NAMALWA (cell line): ENCODE data around the gene OR13H1.
"Not testable (repeated sequence)": the region's sequence is repeated elsewhere in the genome, so short reads cannot be mapped to it uniquely, and the experiment has no call there.

ENCODE experiments used
- DNase-seq: peaks from one replicate; pipeline ENCODE4 v3.0.0-alpha.2; 2015; ENCODE audit warnings: low spot score

Gene OR13H1

DNA sequence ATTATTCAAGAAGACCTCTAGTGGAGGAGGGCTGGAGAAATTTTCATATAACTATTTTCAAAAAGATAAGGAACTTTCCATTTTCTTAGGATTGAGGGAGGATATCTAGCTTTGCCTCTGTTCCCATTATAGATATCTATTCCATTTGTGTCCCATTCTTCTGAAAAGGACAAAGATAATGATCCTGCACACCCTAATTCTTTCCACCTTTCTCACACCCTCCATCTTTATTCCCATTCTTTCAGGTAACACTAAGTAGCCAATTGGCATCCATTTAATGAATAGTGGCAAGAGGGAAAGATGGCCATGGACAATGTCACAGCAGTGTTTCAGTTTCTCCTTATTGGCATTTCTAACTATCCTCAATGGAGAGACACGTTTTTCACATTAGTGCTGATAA lies at the start of gene OR13H1:
Gene OR13H1, plus strand, starts transcription at position 301 of the 400 bp plus-strand sequence. Its CDS starts 0 bp downstream, at position 301.
- no peak for DNase-seq

- not testable (repeated sequence) for DNase-seq
Observed at GRCh38 chrX:131501556-131501955, 42.3 kb upstream of the OR13H1 start.

DNA sequence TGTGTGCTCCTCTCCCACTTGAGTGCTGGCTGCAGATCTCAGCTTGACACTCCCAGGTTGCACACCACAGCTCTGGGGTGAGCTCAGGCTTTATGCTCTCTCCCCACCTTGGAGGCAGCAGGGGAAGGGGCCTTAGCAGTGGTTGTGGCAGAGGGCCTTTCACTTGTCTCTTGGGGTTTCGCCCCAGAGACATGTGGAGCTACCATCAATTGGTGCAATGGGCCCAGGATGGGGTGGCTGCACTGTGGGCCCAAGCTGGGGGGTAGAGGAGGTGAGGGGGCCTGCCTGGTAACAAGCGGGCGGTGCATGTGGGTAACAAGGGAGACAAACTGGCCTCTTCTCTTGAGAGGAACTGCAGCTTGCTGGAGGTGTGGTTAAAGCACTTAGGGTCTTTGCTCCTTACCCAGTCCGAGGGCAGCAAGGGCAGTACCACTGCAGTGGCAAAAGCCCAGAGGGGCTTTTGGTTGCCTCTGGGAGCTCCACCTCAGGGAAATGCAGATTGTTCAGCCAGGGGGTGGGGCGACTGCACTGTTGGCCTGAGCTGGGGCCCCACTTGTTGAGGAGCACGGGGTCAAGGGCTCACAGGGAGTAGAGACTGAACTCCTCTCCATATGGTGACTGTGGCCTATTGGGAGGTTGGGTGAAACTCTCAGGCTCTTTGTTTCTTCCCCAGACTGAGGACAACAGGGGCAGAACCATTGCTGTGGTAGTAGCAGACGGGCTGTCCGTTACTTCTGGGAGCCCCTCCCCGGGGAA lies 30.5 kb upstream of the OR13H1 start:
- no peak for DNase-seq

DNA sequence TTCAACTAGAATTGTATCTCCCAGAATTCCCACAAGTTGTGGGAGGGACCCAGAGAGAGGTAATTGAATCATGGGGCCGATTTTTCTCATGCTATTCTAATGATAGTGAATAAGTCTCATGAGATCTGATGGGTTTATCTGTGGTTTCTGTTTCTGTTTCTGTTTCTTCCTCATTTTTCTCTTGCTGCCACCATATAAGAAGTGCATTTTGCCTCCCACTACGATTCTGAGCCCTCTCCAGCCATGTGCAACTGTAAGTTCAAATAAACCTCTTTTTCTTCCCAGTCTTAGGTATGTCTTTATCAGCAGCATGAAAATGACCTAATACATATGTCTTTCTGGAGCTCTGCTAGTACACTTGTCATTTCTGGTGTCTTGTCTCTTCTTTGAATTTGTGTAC lies 22.1 kb upstream of the OR13H1 start:
- DNase-seq, result no peak

- no peak for DNase-seq
Observed at GRCh38 chrX:131544218-131544617, 344 bp downstream of the OR13H1 start.

DNA sequence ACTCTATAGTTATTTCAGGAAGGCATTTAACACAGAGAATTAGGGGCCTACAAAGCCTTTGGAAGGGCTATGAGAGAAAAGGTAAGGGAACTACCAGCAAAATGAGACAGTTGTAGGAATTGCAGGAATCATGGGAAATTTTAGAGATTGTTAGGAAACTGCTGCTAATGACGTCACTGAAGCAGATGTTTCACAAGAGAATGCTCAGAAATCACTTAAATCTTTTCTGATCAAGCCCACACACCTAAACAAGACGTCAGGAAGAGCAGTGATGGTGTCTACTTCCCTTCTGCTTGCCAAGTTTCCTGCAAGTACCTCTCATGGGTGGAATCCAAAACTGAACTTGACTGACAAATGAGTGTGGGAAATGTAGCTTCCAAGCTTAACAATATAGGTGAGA lies 5.1 kb downstream of the OR13H1 start:
- no peak for DNase-seq

DNA sequence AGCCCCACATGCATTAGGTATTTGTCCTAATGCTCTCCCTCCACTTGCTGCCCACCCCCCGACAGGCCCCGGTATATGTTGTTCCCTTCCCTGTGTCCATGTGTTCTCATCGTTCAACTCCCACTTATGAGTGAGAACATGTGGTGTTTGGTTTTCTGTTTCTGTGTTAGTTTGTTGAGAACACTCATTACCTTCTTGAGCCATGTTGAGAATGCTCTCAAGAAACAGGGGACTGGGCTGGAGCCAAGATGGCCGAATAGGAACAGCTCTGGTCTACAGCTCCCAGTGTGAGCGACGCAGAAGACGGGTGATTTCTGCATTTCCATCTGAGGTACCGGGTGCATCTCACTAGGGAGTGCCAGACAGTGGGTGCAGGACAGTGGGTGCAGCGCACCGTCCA lies 8.6 kb downstream of the OR13H1 start:
- not testable (repeated sequence) for DNase-seq

DNA sequence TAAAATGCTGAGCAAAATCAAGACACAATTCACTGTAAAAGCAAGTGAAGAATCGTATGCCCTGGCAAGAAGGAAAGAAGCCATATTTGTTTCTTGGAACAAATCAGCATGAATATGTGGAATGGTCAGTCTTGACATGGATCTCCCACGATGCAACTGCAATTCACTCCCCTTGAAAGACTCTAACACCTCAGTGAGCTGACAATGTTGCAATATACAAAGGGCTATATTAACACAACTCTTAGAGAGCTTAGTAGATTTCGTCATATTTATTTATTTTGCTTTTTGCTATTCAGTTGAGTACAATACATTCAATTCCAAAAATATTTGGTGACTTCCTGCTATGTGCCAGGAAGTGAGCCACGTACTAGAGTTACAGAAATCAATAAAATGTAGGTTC lies 14.7 kb downstream of the OR13H1 start:
- DNase-seq, result no peak

DNA sequence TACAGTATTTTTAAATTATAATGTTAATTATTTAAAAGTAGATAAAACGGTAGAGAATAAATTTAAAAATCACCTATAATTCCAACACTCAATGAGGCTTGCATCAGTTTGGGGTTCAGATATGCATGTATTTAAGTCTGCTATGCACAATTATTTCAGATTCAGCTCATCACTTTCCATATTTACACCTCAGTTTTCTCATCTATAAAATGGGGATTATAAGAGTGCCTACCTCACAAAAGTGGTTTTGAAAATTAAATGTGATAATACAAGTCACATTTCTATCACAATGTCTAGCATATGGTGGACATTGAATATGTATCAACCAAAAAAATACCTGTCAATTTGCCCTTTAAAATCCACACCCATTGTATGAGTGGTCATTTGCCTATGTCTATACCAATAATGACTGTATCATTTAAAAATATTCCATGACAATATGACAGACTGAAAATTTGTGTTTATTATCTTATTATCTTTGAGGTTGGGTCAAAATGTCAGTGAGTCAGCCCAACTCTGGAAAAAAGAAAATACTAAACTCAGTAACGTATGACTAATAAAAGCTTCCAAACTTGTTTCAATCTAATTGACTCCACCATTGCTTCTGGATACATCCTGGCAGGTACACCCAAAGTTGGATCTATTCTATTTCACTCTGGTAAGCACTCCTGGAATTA lies 20.8 kb downstream of the OR13H1 start:
- no peak for DNase-seq

- no peak for DNase-seq
Observed at GRCh38 chrX:131565909-131566308, 22.0 kb downstream of the OR13H1 start.

- DNase-seq, result no peak
Observed at GRCh38 chrX:131571348-131571747, 27.5 kb downstream of the OR13H1 start.

DNA sequence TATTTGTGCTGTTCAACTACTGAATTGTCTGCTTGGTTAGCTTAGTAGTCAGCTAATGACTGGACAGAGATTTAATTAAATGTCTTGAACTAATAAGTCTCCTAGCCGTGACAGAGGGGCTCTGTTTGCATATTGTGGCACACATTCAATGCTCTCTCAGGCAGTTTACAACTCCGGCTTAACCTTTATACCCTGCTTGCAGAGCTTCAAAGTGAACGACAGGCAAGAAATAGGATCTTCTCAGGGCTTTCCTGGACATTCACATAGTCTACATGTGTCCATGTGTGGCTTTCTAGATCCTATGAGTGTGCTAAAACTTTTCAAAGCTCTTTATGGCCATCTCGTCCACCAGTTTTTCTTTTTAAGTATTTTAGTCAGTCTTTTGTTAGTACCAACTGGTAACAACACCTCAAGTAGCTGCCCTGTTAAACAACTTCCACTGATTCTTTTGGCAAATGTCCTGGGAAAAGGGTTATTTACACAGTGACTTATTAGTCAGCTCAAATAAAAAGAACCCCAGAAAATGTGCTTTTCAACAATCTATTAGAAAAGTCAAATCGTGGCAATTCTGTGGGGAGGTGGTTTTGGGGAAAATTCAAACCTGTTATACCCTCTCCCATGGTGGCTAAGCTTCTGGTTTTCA lies 28.6 kb downstream of the OR13H1 start:
- no peak for DNase-seq

DNA sequence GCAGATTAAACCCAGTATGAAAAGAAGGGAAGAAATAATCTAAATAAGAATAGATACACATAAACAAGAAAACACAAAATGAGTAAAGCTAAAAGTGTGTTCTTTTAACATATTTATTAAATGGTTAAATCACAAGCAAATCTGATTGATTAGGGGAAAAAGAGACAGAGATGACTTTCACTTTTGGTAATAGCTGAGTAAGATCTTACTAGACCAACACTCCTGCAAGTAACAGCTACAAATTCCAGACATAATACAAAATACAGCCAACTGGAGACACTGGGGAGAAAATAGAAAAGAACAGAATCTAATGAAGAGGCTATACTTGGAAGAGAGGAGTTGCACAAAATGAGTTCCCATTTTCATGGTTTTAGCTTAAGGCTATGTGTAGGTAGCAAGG lies 33.5 kb downstream of the OR13H1 start:
- no peak for DNase-seq

GRCh38 chrX:131577999-131578734 lies 34.3 kb downstream of the OR13H1 start:
- DNase-seq, result no peak

DNA sequence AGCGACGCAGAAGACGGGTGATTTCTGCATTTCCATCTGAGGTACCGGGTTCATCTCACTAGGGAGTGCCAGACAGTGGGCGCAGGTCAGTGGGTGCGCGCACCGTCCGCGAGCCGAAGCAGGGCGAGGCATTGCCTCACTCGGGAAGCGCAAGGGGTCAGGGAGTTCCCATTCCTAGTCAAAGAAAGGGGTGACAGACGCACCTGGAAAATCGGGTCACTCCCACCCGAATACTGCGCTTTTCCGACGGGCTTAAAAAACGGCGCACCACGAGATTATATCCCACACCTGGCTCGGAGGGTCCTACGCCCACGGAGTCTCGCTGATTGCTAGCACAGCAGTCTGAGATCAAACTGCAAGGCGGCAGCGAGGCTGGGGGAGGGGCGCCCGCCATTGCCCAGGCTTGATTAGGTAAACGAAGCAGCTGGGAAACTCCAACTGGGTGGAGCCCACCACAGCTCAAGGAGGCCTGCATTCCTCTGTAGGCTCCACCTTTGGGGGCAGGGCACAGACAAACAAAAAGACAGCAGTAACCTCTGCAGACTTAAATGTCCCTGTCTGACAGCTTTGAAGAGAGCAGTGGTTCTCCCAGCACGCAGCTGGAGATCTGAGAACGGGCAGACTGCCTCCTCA lies 35.0 kb downstream of the OR13H1 start:
- DNase-seq, result not testable (repeated sequence)

- DNase-seq, result no peak
Observed at GRCh38 chrX:131588995-131589394, 45.1 kb downstream of the OR13H1 start.
